CD4-positive, alpha-beta T cell treated with Interleukin-17A for 1 hour (primary cell): Measurements from ENCODE around the gene MYO7B.

Experiments used
- DNase-seq: peaks from one replicate; pipeline ENCODE4 v3.0.0-alpha.2; 2020

Gene MYO7B

GRCh38 chr2:127590386-127591190 is 55.1 kb downstream of the MYO7B start:
- DNase-seq: no peak

GRCh38 chr2:127591221-127591923 is 55.9 kb downstream of the MYO7B start:
- DNase-seq: peak; percentile 56

GRCh38 chr2:127592761-127593227 is 57.3 kb downstream of the MYO7B start:
- no peak for DNase-seq

- no peak for DNase-seq
These were observed 58.0 kb downstream of the MYO7B start for GRCh38 chr2:127593228-127594115.

GRCh38 chr2:127594116-127594591 is 58.7 kb downstream of the MYO7B start:
- no peak for DNase-seq

GRCh38 chr2:127596311-127597045 is 61.0 kb downstream of the MYO7B start:
- DNase-seq: no peak

- no peak for DNase-seq
These were observed 61.8 kb downstream of the MYO7B start for GRCh38 chr2:127597046-127597983.

GRCh38 chr2:127597984-127598380 is 62.5 kb downstream of the MYO7B start:
- no peak for DNase-seq

GRCh38 chr2:127598711-127599110 is 63.2 kb downstream of the MYO7B start:
- DNase-seq: no peak

- DNase-seq: no peak
These were observed 63.7 kb downstream of the MYO7B start for GRCh38 chr2:127599211-127599610.

GRCh38 chr2:127604986-127605385 is 69.5 kb downstream of the MYO7B start:
- DNase-seq: no peak

- DNase-seq: no peak
These were observed 70.3 kb downstream of the MYO7B start for GRCh38 chr2:127605691-127606263.

GRCh38 chr2:127606625-127607398 is 71.3 kb downstream of the MYO7B start:
- DNase-seq: no peak

GRCh38 chr2:127607399-127607908 is 72.0 kb downstream of the MYO7B start:
- no peak for DNase-seq

- no peak for DNase-seq
These were observed 72.9 kb downstream of the MYO7B start for GRCh38 chr2:127608061-127609030.

GRCh38 chr2:127609031-127609751 is 73.7 kb downstream of the MYO7B start:
- no peak for DNase-seq

- DNase-seq: no peak
These were observed 74.3 kb downstream of the MYO7B start for GRCh38 chr2:127609818-127610217.

GRCh38 chr2:127610561-127610960 is 75.1 kb downstream of the MYO7B start:
- no peak for DNase-seq
